A673 (cell line): ENCODE measurements around the gene ZNHIT3. TPM values are rescaled to one million over a fixed set of nuclear protein-coding genes. Genes with fewer than 3 reads are reported as not detected.

ENCODE experiments used
- BruUV-seq: library from RNA; stranded (reverse); fragments of 400-500 nt; replicated peaks from 2 replicates; lab custom pipeline; 2021; lab: Mats Ljungman, UMichigan
- CTCF ChIA-PET: fragments of 300-600 bp; sonication (Branson Sonifier 250); formaldehyde crosslinking; loops from one replicate; lab custom pipeline; 2022; ENCODE audit warnings: antibody characterized with exemption; lab: Charles Lee
- POLR2A ChIA-PET: fragments of 300-600 bp; sonication (Branson Sonifier 250); formaldehyde crosslinking; loops from one replicate; lab custom pipeline; 2022; ENCODE audit warnings: antibody characterized with exemption; ENCODE audit not compliant: low non-redundant PET; lab: Charles Lee
- DNase-seq: peaks from one replicate; pipeline ENCODE4 v3.0.0-alpha.2; 2015; ENCODE audit warnings: low spot score
- H3K27ac ChIP-seq: fragments of 200-600 bp; sonication (generic); 2 replicates; pipeline ENCODE4 v1.5.1; 2016; ENCODE audit warnings: mixed run types, low read depth, mild to moderate bottlenecking, mixed read lengths, antibody characterized with exemption, low read length; ENCODE audit not compliant: poor library complexity, severe bottlenecking
- H3K27me3 ChIP-seq: fragments of 200-600 bp; sonication (generic); replicated peaks from 2 replicates; pipeline ENCODE4 v1.6.1; 2017; ENCODE audit warnings: mixed run types, low read depth, mild to moderate bottlenecking, mixed read lengths, antibody characterized with exemption, low read length; ENCODE audit not compliant: insufficient read depth, poor library complexity
- H3K36me3 ChIP-seq: fragments of 200-600 bp; sonication (generic); 2 replicates; pipeline ENCODE4 v1.6.1; 2016; ENCODE audit warnings: mixed run types, mild to moderate bottlenecking, mixed read lengths, antibody characterized with exemption, low read length; ENCODE audit not compliant: insufficient read depth, poor library complexity, severe bottlenecking
- H3K4me1 ChIP-seq: fragments of 200-600 bp; sonication (generic); 2 replicates; pipeline ENCODE4 v1.6.1; 2017; ENCODE audit warnings: mixed run types, mild to moderate bottlenecking, mixed read lengths, antibody characterized with exemption, low read length; ENCODE audit not compliant: insufficient read depth, poor library complexity, severe bottlenecking
- H3K4me3 ChIP-seq: fragments of 200-600 bp; sonication (generic); 2 replicates; pipeline ENCODE4 v1.5.1; 2016; ENCODE audit warnings: low read depth, mixed run types, mild to moderate bottlenecking, mixed read lengths, low read length; ENCODE audit not compliant: poor library complexity, severe bottlenecking
- H3K9me3 ChIP-seq: fragments of 200-600 bp; sonication (generic); 2 replicates; pipeline ENCODE4 v1.6.1; 2016; ENCODE audit warnings: mixed run types, low read depth, mild to moderate bottlenecking, mixed read lengths, antibody characterized with exemption, low read length; ENCODE audit not compliant: poor library complexity, severe bottlenecking
- EZH2 ChIP-seq: fragments of 200-600 bp; sonication (generic); IDR thresholded peaks from 2 replicates; pipeline ENCODE4 v1.6.1; 2017; ENCODE audit warnings: borderline replicate concordance, low read depth, mild to moderate bottlenecking, mixed read lengths, antibody characterized with exemption, low read length; ENCODE audit not compliant: poor library complexity, severe bottlenecking
- intact Hi-C: fragments of 100-400 bp; cut with micrococcal nuclease; formaldehyde crosslinking; loops from one replicate; pipeline ENCODE4 v1.10.0; 2022; ENCODE audit not compliant: unreplicated experiment
- total RNA-seq: library from RNA; stranded (reverse); gene quantifications from 2 replicates; pipeline ENCODE4 v1.2.3, GENCODE V29; 2021
- TF ChIP-seq, protein P1 (sequence below): fragments of 300-800, 200-600 bp; sonication (generic); conservative IDR thresholded peaks from 2 replicates; pipeline ENCODE4 v1.5.1; 2017; ENCODE audit warnings: low read depth, mild to moderate bottlenecking, antibody characterized with exemption, low read length, moderate library complexity, mixed read lengths

Gene ZNHIT3
- total RNA-seq, 1 experiment from 2014 or later: 35.2 TPM

DNA sequence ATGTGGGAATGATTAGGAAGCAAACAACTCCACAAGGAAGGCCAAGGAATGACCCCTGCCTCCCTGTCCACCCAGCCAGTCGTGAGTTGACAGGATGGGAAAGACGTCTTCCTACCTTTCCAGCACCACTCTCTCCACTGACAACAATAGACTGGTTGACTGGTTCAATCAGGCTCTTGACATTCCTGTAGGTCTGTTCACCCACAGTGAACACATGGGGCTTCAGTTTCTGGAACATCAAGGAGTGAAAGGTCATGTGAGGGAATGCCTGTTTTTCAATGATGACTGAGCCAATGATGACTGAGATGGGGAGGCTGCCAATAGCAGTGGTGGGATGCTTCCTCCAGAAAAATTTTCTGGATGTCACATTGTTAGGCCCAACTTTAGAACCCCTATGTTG lies 38.6 kb downstream of the ZNHIT3 start:
- no TSS peak for BruUV-seq
- TF ChIP-seq, protein P1, sequence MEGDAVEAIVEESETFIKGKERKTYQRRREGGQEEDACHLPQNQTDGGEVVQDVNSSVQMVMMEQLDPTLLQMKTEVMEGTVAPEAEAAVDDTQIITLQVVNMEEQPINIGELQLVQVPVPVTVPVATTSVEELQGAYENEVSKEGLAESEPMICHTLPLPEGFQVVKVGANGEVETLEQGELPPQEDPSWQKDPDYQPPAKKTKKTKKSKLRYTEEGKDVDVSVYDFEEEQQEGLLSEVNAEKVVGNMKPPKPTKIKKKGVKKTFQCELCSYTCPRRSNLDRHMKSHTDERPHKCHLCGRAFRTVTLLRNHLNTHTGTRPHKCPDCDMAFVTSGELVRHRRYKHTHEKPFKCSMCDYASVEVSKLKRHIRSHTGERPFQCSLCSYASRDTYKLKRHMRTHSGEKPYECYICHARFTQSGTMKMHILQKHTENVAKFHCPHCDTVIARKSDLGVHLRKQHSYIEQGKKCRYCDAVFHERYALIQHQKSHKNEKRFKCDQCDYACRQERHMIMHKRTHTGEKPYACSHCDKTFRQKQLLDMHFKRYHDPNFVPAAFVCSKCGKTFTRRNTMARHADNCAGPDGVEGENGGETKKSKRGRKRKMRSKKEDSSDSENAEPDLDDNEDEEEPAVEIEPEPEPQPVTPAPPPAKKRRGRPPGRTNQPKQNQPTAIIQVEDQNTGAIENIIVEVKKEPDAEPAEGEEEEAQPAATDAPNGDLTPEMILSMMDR: no peak
- peaks cover 9% of the 10 kb centered on the region for H3K36me3 ChIP-seq
- H3K4me1 ChIP-seq: no peaks in the 10 kb centered on the region
- intact Hi-C loops: no loop called here
- CTCF ChIA-PET: no interaction called here
- no peak overlapping the region for H3K4me3 ChIP-seq
- H3K9me3 ChIP-seq: no peaks in the 10 kb centered on the region
- H3K27ac ChIP-seq: no peak overlapping the region
- no peaks in the 10 kb centered on the region for H3K27me3 ChIP-seq
- POLR2A ChIA-PET: no interaction called here
- no peak for DNase-seq

DNA sequence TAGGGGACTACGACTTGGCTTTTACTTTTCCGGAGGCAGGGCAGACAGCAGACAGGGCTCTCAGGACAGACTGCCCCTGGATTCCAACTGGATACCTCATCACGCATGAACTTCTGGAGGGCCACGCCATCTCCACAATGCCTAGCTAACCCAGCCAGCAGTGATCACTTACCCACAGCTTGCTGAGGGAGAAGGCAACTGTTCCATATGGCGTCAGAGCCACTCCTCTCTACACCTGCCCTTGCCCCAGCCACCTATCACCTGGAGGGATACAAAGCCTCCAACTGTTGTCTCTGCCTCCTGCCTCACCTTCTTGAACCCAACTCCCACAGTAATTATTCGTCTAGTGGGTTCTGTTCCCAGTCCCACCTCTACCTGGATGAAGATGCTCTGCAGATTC lies 39.4 kb downstream of the ZNHIT3 start:
- DNase-seq: no peak
- TF ChIP-seq, protein P1: no peak
- TF ChIP-seq EZH2: no peak
- H3K4me1 ChIP-seq: no peaks in the 10 kb centered on the region
- H3K9me3 ChIP-seq: no peaks in the 10 kb centered on the region
- H3K36me3 ChIP-seq: peaks cover 9% of the 10 kb centered on the region
- intact Hi-C loops: no loop called here
- BruUV-seq: no TSS peak
- no peaks in the 10 kb centered on the region for H3K27me3 ChIP-seq
- ChIA-PET POLR2A (no interaction called here), CTCF (no interaction called here)
- H3K27ac ChIP-seq: no peak overlapping the region
- H3K4me3 ChIP-seq: no peak overlapping the region

DNA sequence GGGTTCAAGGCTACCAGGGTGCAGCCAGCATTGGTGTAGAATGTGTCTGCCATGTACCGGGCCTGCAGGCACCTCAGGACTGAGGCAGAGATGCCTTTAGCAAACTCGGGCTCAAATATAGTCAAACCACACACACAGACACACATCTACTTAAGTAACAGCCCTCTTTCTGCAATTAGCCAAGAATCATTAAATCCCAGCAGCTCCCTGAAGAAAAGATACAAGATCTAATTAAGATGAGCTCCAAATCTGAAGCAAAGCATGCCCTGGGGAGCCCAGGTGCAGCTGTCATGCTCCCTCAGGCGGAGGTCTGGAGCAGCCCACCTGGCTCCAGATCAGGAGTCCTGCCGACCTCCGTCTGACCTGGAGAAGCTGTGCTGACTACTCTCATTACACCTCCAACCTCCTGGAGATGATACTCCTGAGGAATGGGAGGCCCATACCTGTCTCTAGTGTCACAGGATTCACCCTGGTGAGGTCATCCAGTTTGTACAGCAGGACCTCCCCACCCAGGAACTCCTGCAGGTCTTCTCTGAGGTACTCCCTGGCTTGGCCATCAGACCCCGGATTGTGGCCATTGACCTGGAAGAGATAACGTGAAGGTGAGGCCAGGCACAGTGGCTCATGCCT lies 41.3 kb downstream of the ZNHIT3 start:
- DNase-seq: no peak
- no peak overlapping the region for H3K4me3 ChIP-seq
- peaks cover 12% of the 10 kb centered on the region for H3K36me3 ChIP-seq
- BruUV-seq: no TSS peak
- CTCF ChIA-PET: no interaction called here
- H3K27me3 ChIP-seq: no peaks in the 10 kb centered on the region
- H3K4me1 ChIP-seq: no peaks in the 10 kb centered on the region
- no peaks in the 10 kb centered on the region for H3K9me3 ChIP-seq
- no peak overlapping the region for H3K27ac ChIP-seq
- POLR2A ChIA-PET: no interaction called here
- TF ChIP-seq, protein P1: no peak
- TF ChIP-seq EZH2: no peak
- intact Hi-C loops: no loop called here
